SKM-1 treated with dmso at 0.1 percent for 144 hours (cell line): ENCODE results near the gene PADI2.

Source experiments
- DNase-seq: peaks from one replicate; lab custom pipeline; 2025; ENCODE audit not compliant: unreplicated experiment; lab: John Stamatoyannopoulos, UW

The PADI2 gene

DNA sequence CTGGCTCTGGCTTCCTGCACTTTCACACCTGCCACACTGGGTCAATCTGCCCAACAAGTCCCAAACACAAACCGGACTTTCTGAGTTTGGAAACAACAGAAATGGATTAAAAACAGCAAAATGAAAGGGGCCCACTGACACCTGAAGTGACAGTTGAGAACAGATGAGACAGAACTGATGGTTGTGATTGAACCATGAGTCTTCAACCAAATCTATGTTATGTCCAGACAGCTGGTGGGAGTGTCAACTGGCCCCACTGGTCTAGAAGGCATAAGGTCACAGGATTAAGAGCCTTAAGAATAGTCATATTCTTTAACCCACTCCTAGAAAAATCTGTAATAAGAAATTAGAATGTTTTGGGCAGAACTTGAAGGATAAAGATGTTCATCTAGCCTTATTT, 94.5 kb downstream of the PADI2 start:
- DNase-seq: no peak

DNA sequence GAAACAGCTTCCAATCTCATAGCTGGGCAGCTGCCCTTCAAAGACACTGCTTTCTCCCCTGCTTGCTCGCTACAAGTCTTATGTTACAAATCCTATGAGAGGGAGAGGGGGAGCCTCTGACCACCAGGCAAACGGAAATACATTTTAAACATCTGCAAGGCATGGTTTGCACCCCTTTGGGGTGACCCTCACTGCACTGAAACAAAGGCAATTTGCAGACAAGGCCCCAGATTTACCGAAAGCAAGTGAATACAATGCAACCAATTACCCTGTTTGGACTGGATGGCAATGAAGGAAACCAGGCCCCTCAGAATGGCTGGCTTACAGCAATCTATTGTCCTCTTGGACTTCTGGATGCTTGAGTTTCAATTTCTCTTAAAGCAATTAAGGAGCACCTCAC, 95.7 kb downstream of the PADI2 start:
- DNase-seq: no peak

DNA sequence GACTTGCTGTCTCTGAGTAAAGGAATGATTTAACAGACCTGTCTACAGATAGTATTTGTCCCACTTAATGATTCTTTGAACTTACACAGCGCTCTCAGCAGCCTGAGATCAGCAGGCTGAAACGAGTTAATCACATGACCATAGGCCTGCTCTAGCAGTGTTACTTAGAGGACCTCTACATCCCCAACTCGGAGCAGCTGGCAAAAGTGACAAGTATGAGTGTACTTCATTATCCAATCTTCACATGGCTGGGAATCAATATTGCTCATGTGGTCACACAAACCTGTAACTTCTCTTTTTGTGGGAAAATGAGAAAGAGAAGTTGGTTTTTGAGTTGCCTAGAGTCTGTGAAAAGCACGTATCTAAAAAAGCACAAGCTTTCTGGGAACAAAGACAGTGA, 96.1 kb downstream of the PADI2 start:
- peak; percentile 65 for DNase-seq

DNA sequence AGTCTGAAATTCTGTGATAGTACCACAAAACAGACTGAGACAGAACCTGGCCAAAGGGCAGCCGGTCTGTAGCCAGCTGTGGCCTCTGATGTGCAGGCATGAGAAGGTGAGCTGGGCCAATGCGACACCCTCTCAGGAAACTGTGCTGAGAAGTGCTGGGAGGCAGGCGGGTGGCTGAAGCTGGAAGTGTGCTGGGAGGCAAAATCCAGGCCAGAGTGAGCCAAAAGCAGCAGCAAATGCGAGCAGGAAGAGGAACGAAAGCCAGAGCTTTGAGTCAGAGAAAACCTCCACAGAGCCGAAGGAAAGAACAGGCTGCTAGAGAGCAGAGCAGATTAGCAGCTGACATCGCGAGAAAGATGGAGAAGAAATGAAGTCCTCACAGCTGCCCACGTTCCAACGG, 97.4 kb downstream of the PADI2 start:
- DNase-seq: no peak

DNA sequence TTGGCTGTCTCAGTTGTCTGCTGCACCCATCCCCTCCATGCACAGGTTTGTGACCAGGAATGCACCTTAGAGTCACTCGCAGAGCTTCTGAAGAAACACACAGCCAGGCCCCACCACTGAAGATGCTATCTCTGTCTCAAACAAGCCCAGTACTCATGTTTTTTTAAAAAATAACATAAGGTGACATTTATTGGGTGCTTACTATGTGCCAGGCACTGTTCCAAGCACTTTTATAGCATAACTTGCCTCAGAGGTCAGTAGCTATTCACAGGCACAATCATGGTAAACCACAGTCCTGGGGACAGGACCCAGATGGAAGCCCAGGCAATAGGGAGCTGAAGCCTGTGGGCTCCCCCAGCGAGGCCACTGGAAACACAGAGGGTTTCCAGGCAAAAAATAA, 98.7 kb downstream of the PADI2 start:
- no peak for DNase-seq

DNA sequence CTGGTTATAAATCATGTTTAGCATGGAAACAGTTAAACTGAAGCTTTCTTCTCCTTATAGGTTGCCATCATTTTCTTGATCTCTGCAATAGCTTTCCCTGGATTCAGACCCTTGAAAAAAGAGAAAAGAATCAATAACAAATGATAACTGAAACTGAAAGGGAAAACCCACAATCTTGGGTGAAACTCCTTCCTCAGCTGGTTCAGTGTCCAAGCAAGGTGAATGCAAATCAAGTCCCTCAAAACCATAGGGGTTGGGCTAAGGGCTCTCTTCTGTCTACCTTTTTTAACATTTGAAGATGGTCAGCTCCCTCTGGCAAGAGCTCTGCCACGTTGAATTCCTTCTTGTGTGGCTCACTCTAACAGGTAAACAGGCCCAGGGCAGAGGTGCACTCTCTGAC, 100.4 kb downstream of the PADI2 start:
- DNase-seq: no peak

DNA sequence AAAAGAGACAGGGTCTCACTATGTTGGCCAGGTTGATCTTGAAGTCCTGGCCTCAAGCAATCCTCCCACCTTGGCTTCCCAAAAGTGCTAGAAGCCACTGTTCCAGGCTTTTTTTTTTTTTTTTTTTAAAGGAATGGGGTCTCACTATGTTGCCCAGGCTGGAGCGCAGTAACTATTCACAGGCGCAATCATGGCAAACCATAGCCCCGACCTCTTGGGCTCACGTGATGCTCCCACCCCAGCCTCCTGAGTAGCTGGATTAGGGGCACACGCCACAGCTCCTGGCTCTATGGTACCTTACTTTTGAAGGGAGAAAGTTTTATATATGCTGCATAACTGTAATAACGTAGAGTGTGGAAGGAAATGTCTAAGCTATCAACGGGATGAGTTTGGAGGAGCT, 101.8 kb downstream of the PADI2 start:
- DNase-seq: no peak
